ENCODE measurements around the gene KCNK10.

GRCh38 chr14:88289234-88289633 lies 33.8 kb downstream of the KCNK10 start:
- TF ChIP-seq, protein P1, sequence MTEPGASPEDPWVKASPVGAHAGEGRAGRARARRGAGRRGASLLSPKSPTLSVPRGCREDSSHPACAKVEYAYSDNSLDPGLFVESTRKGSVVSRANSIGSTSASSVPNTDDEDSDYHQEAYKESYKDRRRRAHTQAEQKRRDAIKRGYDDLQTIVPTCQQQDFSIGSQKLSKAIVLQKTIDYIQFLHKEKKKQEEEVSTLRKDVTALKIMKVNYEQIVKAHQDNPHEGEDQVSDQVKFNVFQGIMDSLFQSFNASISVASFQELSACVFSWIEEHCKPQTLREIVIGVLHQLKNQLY (CRISPR knock-in tag; IDR thresholded peaks at IDR 0.05) = no peak
- no peak for TF ChIP-seq NR1H2 (CRISPR knock-in tag; IDR thresholded peaks at IDR 0.05)
- no peak for TF ChIP-seq SMAD3 (CRISPR knock-in tag; IDR thresholded peaks at IDR 0.05; ENCODE audit: borderline replicate concordance)
- TF ChIP-seq CTCF (IDR thresholded peaks at IDR 0.05) = no peak
- TF ChIP-seq JUN (CRISPR knock-in tag; IDR thresholded peaks at IDR 0.05) = no peak
- no peak for TF ChIP-seq ZNF263 (CRISPR knock-in tag; IDR thresholded peaks at IDR 0.05; ENCODE audit: low read depth)
- TF ChIP-seq, protein P2, sequence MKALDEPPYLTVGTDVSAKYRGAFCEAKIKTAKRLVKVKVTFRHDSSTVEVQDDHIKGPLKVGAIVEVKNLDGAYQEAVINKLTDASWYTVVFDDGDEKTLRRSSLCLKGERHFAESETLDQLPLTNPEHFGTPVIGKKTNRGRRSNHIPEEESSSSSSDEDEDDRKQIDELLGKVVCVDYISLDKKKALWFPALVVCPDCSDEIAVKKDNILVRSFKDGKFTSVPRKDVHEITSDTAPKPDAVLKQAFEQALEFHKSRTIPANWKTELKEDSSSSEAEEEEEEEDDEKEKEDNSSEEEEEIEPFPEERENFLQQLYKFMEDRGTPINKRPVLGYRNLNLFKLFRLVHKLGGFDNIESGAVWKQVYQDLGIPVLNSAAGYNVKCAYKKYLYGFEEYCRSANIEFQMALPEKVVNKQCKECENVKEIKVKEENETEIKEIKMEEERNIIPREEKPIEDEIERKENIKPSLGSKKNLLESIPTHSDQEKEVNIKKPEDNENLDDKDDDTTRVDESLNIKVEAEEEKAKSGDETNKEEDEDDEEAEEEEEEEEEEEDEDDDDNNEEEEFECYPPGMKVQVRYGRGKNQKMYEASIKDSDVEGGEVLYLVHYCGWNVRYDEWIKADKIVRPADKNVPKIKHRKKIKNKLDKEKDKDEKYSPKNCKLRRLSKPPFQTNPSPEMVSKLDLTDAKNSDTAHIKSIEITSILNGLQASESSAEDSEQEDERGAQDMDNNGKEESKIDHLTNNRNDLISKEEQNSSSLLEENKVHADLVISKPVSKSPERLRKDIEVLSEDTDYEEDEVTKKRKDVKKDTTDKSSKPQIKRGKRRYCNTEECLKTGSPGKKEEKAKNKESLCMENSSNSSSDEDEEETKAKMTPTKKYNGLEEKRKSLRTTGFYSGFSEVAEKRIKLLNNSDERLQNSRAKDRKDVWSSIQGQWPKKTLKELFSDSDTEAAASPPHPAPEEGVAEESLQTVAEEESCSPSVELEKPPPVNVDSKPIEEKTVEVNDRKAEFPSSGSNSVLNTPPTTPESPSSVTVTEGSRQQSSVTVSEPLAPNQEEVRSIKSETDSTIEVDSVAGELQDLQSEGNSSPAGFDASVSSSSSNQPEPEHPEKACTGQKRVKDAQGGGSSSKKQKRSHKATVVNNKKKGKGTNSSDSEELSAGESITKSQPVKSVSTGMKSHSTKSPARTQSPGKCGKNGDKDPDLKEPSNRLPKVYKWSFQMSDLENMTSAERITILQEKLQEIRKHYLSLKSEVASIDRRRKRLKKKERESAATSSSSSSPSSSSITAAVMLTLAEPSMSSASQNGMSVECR (CRISPR knock-in tag; IDR thresholded peaks at IDR 0.05; ENCODE audit: borderline replicate concordance) = no peak
- no peak for TF ChIP-seq E2F5 (CRISPR knock-in tag; IDR thresholded peaks at IDR 0.05)
- no peak for TF ChIP-seq SP1 (CRISPR knock-in tag; conservative IDR thresholded peaks at IDR 0.05)
- no peak for TF ChIP-seq ZNF138 (CRISPR knock-in tag; conservative IDR thresholded peaks at IDR 0.05)
- TF ChIP-seq ATF3 (CRISPR knock-in tag; conservative IDR thresholded peaks at IDR 0.05) = no peak
- TF ChIP-seq, protein P3, sequence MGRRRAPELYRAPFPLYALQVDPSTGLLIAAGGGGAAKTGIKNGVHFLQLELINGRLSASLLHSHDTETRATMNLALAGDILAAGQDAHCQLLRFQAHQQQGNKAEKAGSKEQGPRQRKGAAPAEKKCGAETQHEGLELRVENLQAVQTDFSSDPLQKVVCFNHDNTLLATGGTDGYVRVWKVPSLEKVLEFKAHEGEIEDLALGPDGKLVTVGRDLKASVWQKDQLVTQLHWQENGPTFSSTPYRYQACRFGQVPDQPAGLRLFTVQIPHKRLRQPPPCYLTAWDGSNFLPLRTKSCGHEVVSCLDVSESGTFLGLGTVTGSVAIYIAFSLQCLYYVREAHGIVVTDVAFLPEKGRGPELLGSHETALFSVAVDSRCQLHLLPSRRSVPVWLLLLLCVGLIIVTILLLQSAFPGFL (CRISPR knock-in tag; IDR thresholded peaks at IDR 0.05; ENCODE audit: borderline replicate concordance) = no peak
- no peak for TF ChIP-seq NR2C2 (CRISPR knock-in tag; IDR thresholded peaks at IDR 0.05)
